Upper lobe of right lung (tissue), 1 donor: ENCODE data around the gene TMPRSS13. TPM values are rescaled to one million over a fixed set of nuclear protein-coding genes. Genes with fewer than 3 reads are reported as not detected.

ENCODE experiments used
- ATAC-seq: fragments of 200-7000 bp; cut with Tn5 transposase; one replicate; pipeline ENCODE4 v1.9.1; 2020; ENCODE audit warnings: mild to moderate bottlenecking, moderate library complexity
- DNase-seq: peaks from one replicate; pipeline ENCODE4 v3.0.0-alpha.2; 2020
- H3K27ac ChIP-seq: fragments of 200-600 bp; one replicate; pipeline ENCODE4 v1.8.0; 2022
- H3K27me3 ChIP-seq: fragments of 200-600 bp; one replicate; pipeline ENCODE4 v1.8.0; 2022; ENCODE audit warnings: mild to moderate bottlenecking
- H3K36me3 ChIP-seq: fragments of 200-600 bp; one replicate; pipeline ENCODE4 v1.8.0; 2022
- H3K4me1 ChIP-seq: fragments of 200-600 bp; one replicate; pipeline ENCODE4 v1.8.0; 2022
- H3K4me3 ChIP-seq: fragments of 200-600 bp; one replicate; pipeline ENCODE4 v1.8.0; 2022; ENCODE audit warnings: mild to moderate bottlenecking
- H3K9me3 ChIP-seq: fragments of 200-600 bp; one replicate; pipeline ENCODE4 v1.8.0; 2022
- intact Hi-C: fragments of 100-400 bp; cut with DNase I; formaldehyde crosslinking; loops from one replicate; pipeline ENCODE4 v1.11.0; 2022
- total RNA-seq: library from RNA; stranded (reverse); fragmentation: NEBNext Ultra II Directional; extraction: Animal tissue kit (Norgen Biotek cat#: 25700); gene quantifications from one replicate; pipeline ENCODE4 v1.2.1, GENCODE V29; 2021
- TF ChIP-seq, protein P1 (sequence below): fragments of 200-600 bp; IDR thresholded peaks from one replicate; pipeline ENCODE4 v1.8.0; 2022; ENCODE audit warnings: antibody characterized with exemption
- donor health status: DM: no; HTN: yes; CAD: no; lungs with severe emphysema.

Gene TMPRSS13
- total RNA-seq, 1 donor from 2014 or later = 9.9 TPM

DNA sequence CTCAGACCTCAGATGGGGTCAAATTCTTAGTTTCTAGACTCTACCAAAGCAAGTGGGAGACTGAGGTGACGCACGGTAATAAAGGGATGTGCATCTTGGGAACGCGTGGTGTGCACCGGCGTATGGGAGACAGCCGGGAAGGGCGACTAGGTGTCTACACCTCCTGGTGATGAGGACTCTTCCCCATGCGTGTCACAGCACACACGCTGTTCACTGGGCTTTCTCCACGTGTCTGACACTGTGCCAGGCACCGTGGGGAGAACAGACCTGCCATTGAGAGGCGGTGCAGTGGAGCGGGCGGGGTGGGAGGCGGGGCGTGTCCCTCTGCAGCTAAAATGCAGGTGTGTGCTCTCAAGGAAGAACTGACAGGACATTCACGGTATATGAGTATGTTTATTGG is 58.0 kb downstream of the TMPRSS13 start:
- H3K4me3 ChIP-seq = no peak overlapping the region
- H3K27ac ChIP-seq = no peak overlapping the region
- ATAC-seq (no peak), DNase-seq (no peak)
- H3K4me1 ChIP-seq = peaks cover 31% of the 10 kb centered on the region
- H3K9me3 ChIP-seq = no peaks in the 10 kb centered on the region
- H3K27me3 ChIP-seq = peaks cover 24% of the 10 kb centered on the region
- H3K36me3 ChIP-seq = no peaks in the 10 kb centered on the region
- intact Hi-C loops = no loop called here
- TF ChIP-seq, protein P1, sequence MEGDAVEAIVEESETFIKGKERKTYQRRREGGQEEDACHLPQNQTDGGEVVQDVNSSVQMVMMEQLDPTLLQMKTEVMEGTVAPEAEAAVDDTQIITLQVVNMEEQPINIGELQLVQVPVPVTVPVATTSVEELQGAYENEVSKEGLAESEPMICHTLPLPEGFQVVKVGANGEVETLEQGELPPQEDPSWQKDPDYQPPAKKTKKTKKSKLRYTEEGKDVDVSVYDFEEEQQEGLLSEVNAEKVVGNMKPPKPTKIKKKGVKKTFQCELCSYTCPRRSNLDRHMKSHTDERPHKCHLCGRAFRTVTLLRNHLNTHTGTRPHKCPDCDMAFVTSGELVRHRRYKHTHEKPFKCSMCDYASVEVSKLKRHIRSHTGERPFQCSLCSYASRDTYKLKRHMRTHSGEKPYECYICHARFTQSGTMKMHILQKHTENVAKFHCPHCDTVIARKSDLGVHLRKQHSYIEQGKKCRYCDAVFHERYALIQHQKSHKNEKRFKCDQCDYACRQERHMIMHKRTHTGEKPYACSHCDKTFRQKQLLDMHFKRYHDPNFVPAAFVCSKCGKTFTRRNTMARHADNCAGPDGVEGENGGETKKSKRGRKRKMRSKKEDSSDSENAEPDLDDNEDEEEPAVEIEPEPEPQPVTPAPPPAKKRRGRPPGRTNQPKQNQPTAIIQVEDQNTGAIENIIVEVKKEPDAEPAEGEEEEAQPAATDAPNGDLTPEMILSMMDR = no peak

DNA sequence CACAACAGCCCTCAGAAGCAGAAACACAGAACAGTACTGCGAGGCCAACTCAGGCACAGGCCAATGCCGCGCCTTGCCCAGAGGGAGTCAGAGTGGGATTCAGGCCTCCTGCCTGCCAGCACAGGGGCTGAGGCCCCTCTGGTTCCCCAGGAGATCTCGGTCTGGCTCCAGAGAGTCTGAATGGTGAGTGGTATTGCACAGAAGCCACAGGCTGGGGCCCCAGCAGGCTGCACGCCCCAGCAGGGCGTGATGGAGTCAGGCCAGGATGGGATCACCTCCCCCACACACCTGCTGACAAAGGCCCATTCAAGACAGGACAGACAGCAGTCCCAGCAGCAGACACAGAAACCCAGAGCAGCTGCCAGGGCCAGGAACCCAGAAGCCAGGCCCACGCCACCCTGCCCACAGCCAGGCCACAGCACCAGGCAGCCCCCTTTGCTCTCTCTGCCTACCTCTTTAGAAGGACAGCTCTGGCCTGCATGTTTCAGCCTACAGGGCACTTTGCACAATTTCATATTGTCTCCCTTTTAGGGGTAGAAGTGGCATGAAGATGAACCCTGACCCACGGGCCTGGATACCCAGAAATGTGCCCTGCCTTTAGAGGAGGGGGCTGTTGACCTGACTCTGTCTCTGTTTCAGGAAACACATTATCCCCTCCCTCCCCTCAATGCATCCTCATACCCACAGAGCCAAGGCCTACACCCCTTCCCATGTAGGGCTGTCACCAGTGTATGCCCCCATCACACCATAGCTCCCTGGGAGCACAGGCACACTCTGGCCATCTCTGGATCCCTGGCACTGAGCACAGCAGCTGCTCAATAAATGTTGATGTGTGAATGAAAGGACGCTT is 58.9 kb downstream of the TMPRSS13 start:
- no peaks in the 10 kb centered on the region for H3K9me3 ChIP-seq
- H3K27ac ChIP-seq = no peak overlapping the region
- no peak overlapping the region for H3K4me3 ChIP-seq
- DNase-seq (no peak), ATAC-seq (no peak)
- peaks cover 15% of the 10 kb centered on the region for H3K27me3 ChIP-seq
- intact Hi-C loops = no loop called here
- H3K36me3 ChIP-seq = no peaks in the 10 kb centered on the region
- TF ChIP-seq, protein P1 = no peak
- peaks cover 24% of the 10 kb centered on the region for H3K4me1 ChIP-seq

DNA sequence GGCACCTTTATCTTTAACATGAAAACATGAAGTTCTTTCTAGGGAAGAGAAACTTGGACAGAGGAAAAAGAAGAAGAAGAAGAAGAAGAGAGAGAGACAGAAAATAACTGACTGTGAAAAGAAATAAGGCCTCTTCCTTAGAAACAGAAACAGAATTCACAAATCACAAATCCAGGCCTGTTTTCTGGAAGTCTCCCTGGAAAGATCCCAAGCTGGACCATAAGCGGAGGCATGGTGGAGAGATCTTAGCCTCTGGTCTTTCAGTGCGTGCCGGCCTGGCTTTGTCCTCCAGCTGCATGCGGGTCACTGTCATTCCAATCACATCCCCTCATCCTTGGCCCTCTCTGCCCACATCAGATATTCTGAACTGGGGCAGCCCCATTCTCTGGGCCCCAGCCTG is 59.6 kb downstream of the TMPRSS13 start:
- no peaks in the 10 kb centered on the region for H3K9me3 ChIP-seq
- no peak overlapping the region for H3K4me3 ChIP-seq
- no peaks in the 10 kb centered on the region for H3K36me3 ChIP-seq
- DNase-seq (no peak), ATAC-seq (no peak)
- TF ChIP-seq, protein P1 = no peak
- no peak overlapping the region for H3K27ac ChIP-seq
- peaks cover 8% of the 10 kb centered on the region for H3K27me3 ChIP-seq
- peaks cover 21% of the 10 kb centered on the region for H3K4me1 ChIP-seq
- intact Hi-C loops = no loop called here

DNA sequence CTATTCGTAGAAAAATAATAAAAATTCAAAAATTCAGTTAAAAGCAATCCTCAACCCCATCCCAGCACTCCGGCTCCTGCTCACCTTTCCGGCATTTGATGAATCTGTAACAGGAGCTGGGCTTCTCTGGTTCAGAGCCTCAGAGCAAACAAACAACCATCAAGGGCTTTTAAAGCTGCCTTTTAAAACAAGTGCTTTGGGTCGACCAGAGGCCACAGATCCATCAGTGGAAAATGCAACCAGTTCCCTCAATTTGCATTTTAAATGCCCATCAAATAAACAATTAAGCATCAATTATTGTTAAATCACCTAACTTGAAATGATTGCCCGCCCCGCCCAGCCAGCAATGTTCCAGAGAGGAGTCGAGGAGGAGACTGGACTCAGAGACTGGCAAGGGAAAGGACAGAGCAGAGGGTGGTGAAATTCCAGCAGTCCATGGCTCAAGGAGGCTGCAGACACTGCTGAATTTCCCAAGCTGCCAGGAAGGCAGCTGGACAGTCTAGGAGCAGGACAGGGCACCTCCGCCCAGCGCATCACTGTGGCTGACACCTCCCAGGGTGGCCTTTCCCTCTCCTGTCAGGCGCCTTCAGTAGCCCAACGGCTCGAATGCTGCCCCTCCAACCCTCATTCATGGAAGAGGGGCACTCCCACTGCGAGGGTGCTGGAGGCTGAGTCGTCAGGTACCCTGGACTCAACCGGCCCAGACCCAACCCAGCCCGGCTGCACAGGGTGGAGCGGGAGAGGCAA is 60.2 kb downstream of the TMPRSS13 start:
- Histone ChIP-seq H3K36me3 (no peaks in the 10 kb centered on the region), H3K9me3 (no peaks in the 10 kb centered on the region), H3K4me1 (peaks cover 17% of the 10 kb centered on the region), H3K27ac (no peak overlapping the region), H3K4me3 (no peak overlapping the region), H3K27me3 (peaks cover 3% of the 10 kb centered on the region)
- intact Hi-C loops = no loop called here
- TF ChIP-seq, protein P1 = no peak
- ATAC-seq (peak; percentile 13), DNase-seq (no peak)

DNA sequence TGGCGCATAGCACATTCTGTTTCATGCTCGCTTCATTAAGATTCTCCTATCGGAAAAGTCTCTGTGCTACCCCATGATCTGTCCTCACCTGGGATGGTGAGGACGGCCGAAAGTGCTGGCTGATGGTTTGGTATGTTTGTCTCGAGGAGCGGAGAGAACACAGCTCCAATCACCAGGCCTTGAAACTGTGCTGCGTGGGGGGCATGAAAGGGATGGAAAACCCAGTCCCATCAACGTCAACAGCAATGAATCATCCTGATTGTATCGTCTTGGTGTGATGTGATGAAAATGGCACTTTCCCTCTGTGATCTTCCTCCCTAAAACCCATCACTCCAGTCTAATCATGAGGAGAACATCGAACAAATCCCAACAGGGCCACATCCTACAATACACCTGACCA is 61.1 kb downstream of the TMPRSS13 start:
- DNase-seq (no peak), ATAC-seq (no peak)
- Histone ChIP-seq H3K27ac (no peak overlapping the region), H3K27me3 (no peaks in the 10 kb centered on the region), H3K4me3 (no peak overlapping the region), H3K36me3 (no peaks in the 10 kb centered on the region), H3K4me1 (peaks cover 12% of the 10 kb centered on the region), H3K9me3 (no peaks in the 10 kb centered on the region)
- TF ChIP-seq, protein P1 = no peak
- intact Hi-C loops = no loop called here
